ENCODE results near the gene NCK2. TPM values are rescaled to one million over a fixed set of nuclear protein-coding genes. Genes with fewer than 3 reads are reported as not detected.

Gene NCK2
- polyA plus RNA-seq, 1 of the 3 experiments (the other 2 are of a cell fraction), result 42.8 TPM

- Histone ChIP-seq H3K4me2 (no peak overlapping the region), H3K27me3 (ENCODE audit: insufficient read depth) (no peaks in the 10 kb centered on the region), H2AFZ (ENCODE audit: low read depth) (no peak overlapping the region), H3K9me2 (no peaks in the 10 kb centered on the region), H3K9me3 (no peaks in the 10 kb centered on the region), H3K36me3 (replicated peaks in 1 of 2; ENCODE audit: control insufficient read depth in 1 of 2, insufficient read depth in 2 of 2, low read length in 1 of 2) (peaks cover 0 to 3% of the 10 kb centered on the region in 2 experiments), H3K27ac (ENCODE audit: low read depth in 2 of 2, low read length in 1 of 2) (no peak overlapping the region), H3F3A (replicated peaks; ENCODE audit: insufficient read depth) (peaks cover 15% of the 10 kb centered on the region), H3K79me2 (ENCODE audit: insufficient read depth) (peaks cover 63% of the 10 kb centered on the region; the same call in 1 of the 2 replicates), H3K4me3 (ENCODE audit: low read depth in 2 of 2, low read length in 1 of 2) (no peak overlapping the region), H3K4me1 (ENCODE audit: control insufficient read depth in 1 of 2, insufficient read depth in 2 of 2, low read depth in 1 of 2, low read length in 1 of 2) (peaks cover 15 to 21% of the 10 kb centered on the region in 2 experiments), H3K9ac (no peak overlapping the region), H4K20me1 (ENCODE audit: insufficient read depth) (peaks cover 71% of the 10 kb centered on the region)
- CTCF ChIA-PET, result interaction anchor here (1.4 kb wide), 1 partner anchor 11 kb away, joined by 3 read pairs; no protein-coding TSS in a partner anchor
- DNase-seq, result no peak
- POLR2A ChIA-PET, result interaction anchor here (1.1 kb wide), 1 partner anchor 9 kb away, joined by 3 read pairs; no protein-coding TSS in a partner anchor
- TF ChIP-seq MXI1 (IDR thresholded peaks at IDR 0.05; ENCODE audit: low read depth, low read length) (no peak), MAX (IDR thresholded peaks at IDR 0.05; ENCODE audit: low read depth) (no peak), FOXM1 (IDR thresholded peaks at IDR 0.05; ENCODE audit: low read depth) (no peak), TCF12 (IDR thresholded peaks at IDR 0.05) (no peak), NRF1 (IDR thresholded peaks at IDR 0.05; ENCODE audit: low read depth, low read length) (no peak), EP300 (IDR thresholded peaks at IDR 0.05; ENCODE audit: borderline replicate concordance in 1 of 2, low read depth in 1 of 2, low read length in 1 of 2) (no peak), MEF2A (IDR thresholded peaks at IDR 0.05; ENCODE audit: borderline replicate concordance, low read depth) (no peak), PBX3 (IDR thresholded peaks at IDR 0.05) (no peak), REST (IDR thresholded peaks at IDR 0.05; ENCODE audit: low read depth, low read length) (no peak), TAF1 (IDR thresholded peaks at IDR 0.05; ENCODE audit: borderline replicate concordance, low read depth, low read length) (no peak), POLR2AphosphoS5 (IDR thresholded peaks at IDR 0.05; ENCODE audit: low read depth, low read length) (no peak), FOSL2 (IDR thresholded peaks at IDR 0.05; ENCODE audit: borderline replicate concordance, low read depth) (no peak), RAD21 (IDR thresholded peaks at IDR 0.05; ENCODE audit: low read length) (no peak), IRF3 (IDR thresholded peaks at IDR 0.05; ENCODE audit: low read depth, low read length) (no peak), USF1 (IDR thresholded peaks at IDR 0.05; ENCODE audit: borderline replicate concordance, low read depth) (no peak), EZH2phosphoT487 (IDR thresholded peaks at IDR 0.05; ENCODE audit: borderline replicate concordance, low read depth) (no peak), CTCF (IDR thresholded peaks at IDR 0.05) (no peak)
- TF ChIP-seq, protein P1, sequence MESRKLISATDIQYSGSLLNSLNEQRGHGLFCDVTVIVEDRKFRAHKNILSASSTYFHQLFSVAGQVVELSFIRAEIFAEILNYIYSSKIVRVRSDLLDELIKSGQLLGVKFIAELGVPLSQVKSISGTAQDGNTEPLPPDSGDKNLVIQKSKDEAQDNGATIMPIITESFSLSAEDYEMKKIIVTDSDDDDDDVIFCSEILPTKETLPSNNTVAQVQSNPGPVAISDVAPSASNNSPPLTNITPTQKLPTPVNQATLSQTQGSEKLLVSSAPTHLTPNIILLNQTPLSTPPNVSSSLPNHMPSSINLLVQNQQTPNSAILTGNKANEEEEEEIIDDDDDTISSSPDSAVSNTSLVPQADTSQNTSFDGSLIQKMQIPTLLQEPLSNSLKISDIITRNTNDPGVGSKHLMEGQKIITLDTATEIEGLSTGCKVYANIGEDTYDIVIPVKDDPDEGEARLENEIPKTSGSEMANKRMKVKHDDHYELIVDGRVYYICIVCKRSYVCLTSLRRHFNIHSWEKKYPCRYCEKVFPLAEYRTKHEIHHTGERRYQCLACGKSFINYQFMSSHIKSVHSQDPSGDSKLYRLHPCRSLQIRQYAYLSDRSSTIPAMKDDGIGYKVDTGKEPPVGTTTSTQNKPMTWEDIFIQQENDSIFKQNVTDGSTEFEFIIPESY (IDR thresholded peaks at IDR 0.05; ENCODE audit: borderline replicate concordance, low read depth), result no peak
- 92% methylated on average over 19 of the region's 23 CpGs for WGBS (ENCODE audit: low lambda C conversion rate)
Observed at GRCh38 chr2:105786231-105787230, 41.8 kb downstream of the NCK2 start.

Measured in SK-N-SH (cell line).